Measurements from ENCODE around the gene NRF1.
"Not testable (repeated sequence)": the region's sequence is repeated elsewhere in the genome, so short reads cannot be mapped to it uniquely, and the experiment has no call there.

The NRF1 gene

GRCh38 chr7:129793506-129794310 lies 182.2 kb downstream of the NRF1 start:
- CTCF ChIA-PET = no interaction called here

DNA sequence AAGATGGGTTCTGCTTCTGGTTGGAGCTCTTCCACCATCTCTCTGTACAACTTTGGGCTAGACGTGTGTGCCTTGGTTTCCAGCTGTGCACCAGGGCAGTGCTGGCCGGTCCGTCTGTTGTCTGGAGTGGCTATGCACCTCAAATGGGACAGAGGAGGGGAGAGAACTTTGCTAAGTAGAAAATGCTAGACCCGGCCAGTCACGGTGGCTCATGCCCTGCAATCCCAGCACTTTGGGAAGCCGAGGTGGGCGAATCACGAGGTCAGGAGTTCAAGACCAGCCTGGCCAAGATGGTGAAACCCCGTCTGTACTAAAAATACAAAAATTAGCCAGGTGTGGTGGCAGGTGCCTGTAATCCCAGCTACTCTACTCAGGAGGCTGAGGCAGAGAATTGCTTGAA lies 182.9 kb downstream of the NRF1 start:
- POLR2A ChIA-PET; CTCF ChIA-PET; DNase-seq (ENCODE audit: extremely low spot score): not testable (repeated sequence)

More at GRCh38 chr7:129793506-129794310, 182.2 kb downstream of the NRF1 start:
- DNase-seq (ENCODE audit: extremely low spot score) = no peak
- TF ChIP-seq, protein P1, sequence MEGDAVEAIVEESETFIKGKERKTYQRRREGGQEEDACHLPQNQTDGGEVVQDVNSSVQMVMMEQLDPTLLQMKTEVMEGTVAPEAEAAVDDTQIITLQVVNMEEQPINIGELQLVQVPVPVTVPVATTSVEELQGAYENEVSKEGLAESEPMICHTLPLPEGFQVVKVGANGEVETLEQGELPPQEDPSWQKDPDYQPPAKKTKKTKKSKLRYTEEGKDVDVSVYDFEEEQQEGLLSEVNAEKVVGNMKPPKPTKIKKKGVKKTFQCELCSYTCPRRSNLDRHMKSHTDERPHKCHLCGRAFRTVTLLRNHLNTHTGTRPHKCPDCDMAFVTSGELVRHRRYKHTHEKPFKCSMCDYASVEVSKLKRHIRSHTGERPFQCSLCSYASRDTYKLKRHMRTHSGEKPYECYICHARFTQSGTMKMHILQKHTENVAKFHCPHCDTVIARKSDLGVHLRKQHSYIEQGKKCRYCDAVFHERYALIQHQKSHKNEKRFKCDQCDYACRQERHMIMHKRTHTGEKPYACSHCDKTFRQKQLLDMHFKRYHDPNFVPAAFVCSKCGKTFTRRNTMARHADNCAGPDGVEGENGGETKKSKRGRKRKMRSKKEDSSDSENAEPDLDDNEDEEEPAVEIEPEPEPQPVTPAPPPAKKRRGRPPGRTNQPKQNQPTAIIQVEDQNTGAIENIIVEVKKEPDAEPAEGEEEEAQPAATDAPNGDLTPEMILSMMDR (IDR thresholded peaks at IDR 0.05; ENCODE audit: control extremely low read depth, extremely low read depth, low read depth, missing control alignments) = no peak
- POLR2A ChIA-PET = no interaction called here

- DNase-seq (ENCODE audit: extremely low spot score) = no peak
- CTCF ChIA-PET = no interaction called here
- POLR2A ChIA-PET = no interaction called here
- TF ChIP-seq, protein P1 (IDR thresholded peaks at IDR 0.05; ENCODE audit: control extremely low read depth, extremely low read depth, low read depth, missing control alignments) = no peak
These were observed 184.8 kb downstream of the NRF1 start for GRCh38 chr7:129796186-129796775.

DNA sequence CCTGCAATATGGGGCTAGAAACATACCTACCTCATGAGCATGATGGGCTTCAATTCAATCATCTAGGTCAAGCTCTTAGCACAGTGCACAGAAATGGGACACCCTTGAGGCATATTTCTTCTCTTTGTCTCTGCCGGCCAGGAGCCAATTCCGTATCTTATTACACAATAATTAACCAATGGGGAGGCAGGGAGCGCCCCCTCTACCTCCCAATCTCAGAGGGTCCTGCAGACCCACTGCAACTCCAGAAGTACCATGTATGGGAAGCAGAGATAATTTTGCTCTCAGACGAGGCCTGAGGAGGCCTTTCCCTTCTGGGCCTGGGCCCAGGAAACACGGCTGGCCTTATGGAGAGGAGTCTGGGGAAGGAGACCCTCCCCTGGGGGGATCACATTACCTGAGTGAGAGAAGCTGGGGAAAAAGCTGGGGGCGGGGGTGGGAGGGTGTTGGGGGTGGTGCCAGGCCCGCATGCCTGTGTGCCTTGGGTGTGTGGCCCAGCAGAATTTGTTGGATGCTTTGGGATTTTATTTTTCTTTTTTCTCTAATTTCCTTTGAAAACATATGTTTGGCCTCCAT lies 185.8 kb downstream of the NRF1 start:
- ChIA-PET POLR2A (no interaction called here), CTCF (no interaction called here)
- DNase-seq (ENCODE audit: extremely low spot score) = no peak
- TF ChIP-seq, protein P1 (IDR thresholded peaks at IDR 0.05; ENCODE audit: control extremely low read depth, extremely low read depth, low read depth, missing control alignments) = no peak

GRCh38 chr7:129798616-129799349 lies 187.3 kb downstream of the NRF1 start:
- TF ChIP-seq, protein P1 (IDR thresholded peaks at IDR 0.05; ENCODE audit: control extremely low read depth, extremely low read depth, low read depth, missing control alignments) = no peak
- DNase-seq (ENCODE audit: extremely low spot score) = no peak
- ChIA-PET POLR2A (no interaction called here), CTCF (no interaction called here)

GRCh38 chr7:129799350-129799955 lies 187.9 kb downstream of the NRF1 start:
- ChIA-PET CTCF (interaction anchor here (1.0 kb wide), 1 partner anchor 8 kb away, joined by 3 read pairs; no protein-coding TSS in a partner anchor), POLR2A (interaction anchor here (0.5 kb wide), 1 partner anchor 33 kb away, joined by 5 read pairs; no protein-coding TSS in a partner anchor)
- TF ChIP-seq, protein P1 (IDR thresholded peaks at IDR 0.05; ENCODE audit: control extremely low read depth, extremely low read depth, low read depth, missing control alignments) = no peak
- DNase-seq (ENCODE audit: extremely low spot score) = no peak
